Activated CD8-positive, alpha-beta memory T cell treated with anti-CD3 and anti-CD28 coated beads, Interleukin-2, amount 50 U/mL, for 48 hours (primary cell): ENCODE data around the gene GAST.

Experiments
- DNase-seq: peaks from one replicate; pipeline ENCODE4 v3.0.0-alpha.2; 2020

GAST gene

GRCh38 chr17:41717408-41718286 lies 5.5 kb downstream of the GAST start:
- DNase-seq = no peak

DNA sequence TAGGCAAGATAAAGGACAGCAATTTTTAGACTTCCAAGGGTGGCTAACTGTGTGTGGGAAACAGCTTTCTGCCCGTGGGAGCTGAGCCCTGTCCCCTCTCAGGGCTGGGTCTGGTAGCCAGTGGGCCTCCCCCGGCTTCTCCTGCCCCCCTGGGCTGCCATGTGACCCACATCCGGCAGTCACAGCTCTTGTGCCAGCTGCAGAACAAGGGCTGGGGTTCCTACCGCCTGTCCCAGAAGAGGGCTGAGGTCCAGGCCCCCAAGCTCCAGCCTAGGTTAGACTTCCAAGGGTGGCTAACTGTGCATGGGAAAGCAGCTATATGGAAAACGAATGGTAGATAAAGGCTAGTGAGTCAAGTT lies 6.1 kb downstream of the GAST start:
- DNase-seq = no peak

- DNase-seq = no peak
Measured at GRCh38 chr17:41722231-41722630, 10.1 kb downstream of the GAST start.

GRCh38 chr17:41723801-41724475 lies 11.8 kb downstream of the GAST start:
- DNase-seq = no peak

DNA sequence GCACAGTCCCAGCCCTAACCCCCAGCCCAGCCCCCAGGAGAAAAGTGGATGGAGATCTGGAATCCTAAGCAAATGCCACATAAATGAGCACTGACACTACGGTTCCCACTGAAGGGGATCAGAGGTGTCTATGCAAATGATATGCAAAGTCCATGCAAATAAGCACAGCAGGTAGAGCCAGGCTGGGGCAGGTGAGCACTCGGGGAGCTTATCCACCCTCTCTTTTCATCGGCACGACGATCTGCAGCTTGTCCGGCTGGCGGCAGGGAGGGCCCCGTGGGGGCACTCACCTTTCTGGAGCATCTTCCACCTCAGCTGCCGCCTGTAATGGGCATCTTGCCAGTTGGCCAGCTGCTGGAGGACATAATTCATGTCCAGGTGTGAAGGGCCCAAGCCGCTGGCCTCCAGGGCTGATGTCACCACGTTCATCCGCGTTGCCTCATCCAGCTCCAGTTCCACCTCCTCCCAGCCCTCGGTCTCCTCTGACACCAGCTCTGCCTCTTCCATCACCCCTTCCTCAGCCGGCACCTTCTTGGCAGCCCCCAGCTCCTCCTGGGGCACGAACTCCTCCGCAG lies 12.4 kb downstream of the GAST start:
- DNase-seq = no peak

GRCh38 chr17:41725134-41725533 lies 13.0 kb downstream of the GAST start:
- no peak for DNase-seq

DNA sequence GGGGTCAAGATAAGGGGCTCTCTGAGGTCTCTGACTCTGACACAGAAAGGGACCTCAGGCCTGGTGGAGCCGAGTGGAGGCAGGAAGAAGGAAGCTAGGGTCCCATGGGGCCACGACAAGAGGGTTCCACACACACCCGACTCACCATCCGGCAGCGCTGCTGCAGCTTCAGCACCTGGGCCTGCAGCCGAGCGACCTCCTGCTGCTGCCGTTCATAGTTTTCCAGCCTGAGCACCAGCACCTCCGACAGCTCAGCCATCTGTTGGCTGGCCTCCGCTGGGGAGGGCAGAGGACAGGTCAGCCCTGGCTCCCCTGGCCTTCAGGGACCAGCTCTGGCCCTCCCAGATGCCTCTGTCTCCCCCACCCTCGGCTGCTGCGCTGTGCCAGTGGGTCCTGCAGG lies 15.9 kb downstream of the GAST start:
- no peak for DNase-seq

GRCh38 chr17:41730479-41730878 lies 18.3 kb downstream of the GAST start:
- no peak for DNase-seq

- DNase-seq = no peak
Measured at GRCh38 chr17:41731836-41732235, 19.7 kb downstream of the GAST start.

- DNase-seq = no peak
Measured at GRCh38 chr17:41733348-41734138, 21.4 kb downstream of the GAST start.

- DNase-seq = peak; percentile 65
Measured at GRCh38 chr17:41734139-41734948, 22.2 kb downstream of the GAST start, which contains the start of gene HAP1. Gene HAP1, minus strand, starts transcription at chr17:41734643. Its CDS starts 9 bp downstream, at chr17:41734634.

GRCh38 chr17:41734949-41735313 lies 22.8 kb downstream of the GAST start:
- DNase-seq = no peak

GRCh38 chr17:41735744-41736143 lies 23.6 kb downstream of the GAST start:
- no peak for DNase-seq

GRCh38 chr17:41736983-41737679 lies 25.0 kb downstream of the GAST start:
- DNase-seq = no peak

DNA sequence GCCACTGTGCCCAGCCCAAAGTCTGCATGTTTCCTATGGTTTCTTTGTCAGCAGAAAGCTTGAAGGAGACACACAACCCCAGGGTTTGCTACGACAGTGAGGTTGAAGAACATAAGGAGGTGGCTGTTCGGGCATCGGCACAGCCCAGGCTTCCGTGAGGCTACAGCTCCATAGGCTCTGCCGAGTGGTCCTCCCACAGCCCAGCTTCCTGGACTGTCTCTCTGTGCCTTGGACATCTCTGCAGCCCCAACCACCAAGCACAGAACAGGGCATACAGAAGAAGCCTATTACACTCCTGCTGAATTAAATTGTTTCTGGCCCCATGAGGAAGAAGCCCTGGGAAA lies 25.5 kb downstream of the GAST start:
- DNase-seq = no peak

GRCh38 chr17:41738077-41738800 lies 26.1 kb downstream of the GAST start:
- peak; percentile 92 for DNase-seq

GRCh38 chr17:41738801-41739112 lies 26.6 kb downstream of the GAST start:
- DNase-seq = no peak

GRCh38 chr17:41739661-41740352 lies 27.7 kb downstream of the GAST start:
- no peak for DNase-seq

- no peak for DNase-seq
Measured at GRCh38 chr17:41740506-41740905, 28.4 kb downstream of the GAST start.

- no peak for DNase-seq
Measured at GRCh38 chr17:41741709-41742108, 29.6 kb downstream of the GAST start.

DNA sequence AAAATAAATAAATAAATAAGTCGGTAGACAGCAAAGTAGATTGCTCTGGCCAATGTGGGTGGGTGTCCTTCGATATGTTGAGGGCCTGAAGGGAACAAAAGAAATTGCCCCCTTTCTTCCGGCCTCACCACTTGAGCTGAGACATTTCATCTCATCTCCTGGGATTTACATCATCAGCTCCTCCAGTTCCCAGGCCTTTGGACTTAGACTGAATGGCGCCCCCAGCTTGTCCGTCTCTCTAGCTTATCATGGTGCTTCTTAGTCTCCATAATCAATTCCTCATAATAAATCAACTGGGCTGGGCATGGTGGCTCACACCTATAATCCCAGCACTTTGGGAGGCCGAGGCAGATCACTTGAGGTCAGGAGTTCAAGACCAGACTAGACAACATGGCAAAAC lies 36.1 kb downstream of the GAST start:
- DNase-seq = no peak
